Panc1 (cell line): ENCODE measurements around the gene PDE9A. TPM values are rescaled to one million over a fixed set of nuclear protein-coding genes. Genes with fewer than 3 reads are reported as not detected.

ENCODE experiments used
- ATAC-seq: fragments of 200-7000 bp; cut with Tn5 transposase; 2 replicates; pipeline ENCODE4 v1.9.1; 2020; ENCODE audit warnings: mild to moderate bottlenecking, moderate library complexity
- BruUV-seq: library from RNA; stranded (reverse); fragments of 400-500 nt; replicated peaks from 2 replicates; lab custom pipeline; 2021; lab: Mats Ljungman, UMichigan
- CTCF ChIA-PET: fragments of 300-600 bp; sonication (Branson Sonifier 250); formaldehyde crosslinking; loops from one replicate; lab custom pipeline; 2022; ENCODE audit warnings: antibody characterized with exemption; lab: Charles Lee
- POLR2A ChIA-PET: fragments of 300-600 bp; sonication (Branson Sonifier 250); formaldehyde crosslinking; loops from one replicate; lab custom pipeline; 2022; ENCODE audit warnings: antibody characterized with exemption; lab: Charles Lee
- DNase-seq: peaks from one replicate; pipeline ENCODE4 v3.0.0-alpha.2; 2010; ENCODE audit warnings: low read depth, low spot score
- H3K27ac ChIP-seq: 2 replicates; pipeline ENCODE4 v1.5.1; 2011; ENCODE audit warnings: mild to moderate bottlenecking, low read length, inconsistent platforms
- H3K27me3 ChIP-seq: fragments of 200-500 bp; sonication (Bioruptor generic); 2 replicates; pipeline ENCODE4 v1.6.0; 2014; ENCODE audit warnings: low read length, inconsistent platforms; ENCODE audit not compliant: control insufficient read depth, insufficient read depth
- H3K36me3 ChIP-seq: fragments of 200-500 bp; sonication (Bioruptor generic); 2 replicates; pipeline ENCODE4 v1.5.1; 2014; ENCODE audit warnings: inconsistent platforms, mild to moderate bottlenecking, low read length, moderate library complexity; ENCODE audit not compliant: control insufficient read depth, insufficient read depth
- H3K4me1 ChIP-seq: 2 replicates; pipeline ENCODE4 v1.5.1; 2011; ENCODE audit warnings: inconsistent platforms, mild to moderate bottlenecking, low read length, moderate library complexity; ENCODE audit not compliant: control insufficient read depth, insufficient read depth
- H3K4me3 ChIP-seq, 2 experiments: 2 replicates each; pipeline ENCODE4 v1.5.1; 2011 to 2012; ENCODE audit warnings: low read depth in 2 of 2, low read length in 2 of 2, mild to moderate bottlenecking in 2 of 2, inconsistent platforms in 1 of 2, moderate library complexity in 1 of 2
- H3K9me3 ChIP-seq: fragments of 200-500 bp; sonication (Bioruptor generic); 2 replicates; pipeline ENCODE4 v1.5.1; 2014; ENCODE audit warnings: low read depth, mild to moderate bottlenecking, inconsistent platforms, low read length, moderate library complexity; ENCODE audit not compliant: control insufficient read depth, insufficient read depth
- CTCF ChIP-seq: fragments of 450-650 bp; IDR thresholded peaks from 2 replicates; pipeline ENCODE4 v1.5.1; 2017; ENCODE audit warnings: mild to moderate bottlenecking
- POLR2AphosphoS5 ChIP-seq: IDR thresholded peaks from 2 replicates; pipeline ENCODE4 v1.6.1; 2012; ENCODE audit warnings: mild to moderate bottlenecking, low read depth, low read length, moderate library complexity
- REST ChIP-seq, 2 experiments: IDR thresholded peaks; 2 replicates each; pipeline ENCODE4 v1.6.1; 2011 to 2012; ENCODE audit warnings: low read depth in 2 of 2, control low read depth in 1 of 2, low read length in 1 of 2, mild to moderate bottlenecking in 1 of 2, moderate library complexity in 1 of 2; ENCODE audit not compliant: insufficient read depth in 1 of 2
- SIN3A ChIP-seq: IDR thresholded peaks from 2 replicates; pipeline ENCODE4 v1.6.1; 2012; ENCODE audit warnings: low read depth, mild to moderate bottlenecking, low read length, moderate library complexity, borderline replicate concordance; ENCODE audit not compliant: insufficient read depth
- TCF7L2 ChIP-seq: IDR thresholded peaks from 2 replicates; pipeline ENCODE4 v1.6.1; 2011; ENCODE audit warnings: mild to moderate bottlenecking, low read depth, low read length, inconsistent platforms
- in situ Hi-C: cut with HindIII; loops from 2 replicates; pipeline ENCODE4 v1.10.0; 2016; ENCODE audit warnings: low sequenced_read_pairs, low pct_unique_long_range_greater_than_20kb
- intact Hi-C: fragments of 100-400 bp; cut with micrococcal nuclease; formaldehyde crosslinking; loops from one replicate; pipeline ENCODE4 v1.10.0; 2022; ENCODE audit not compliant: unreplicated experiment
- total RNA-seq: library from RNA; stranded (reverse); gene quantifications from one replicate; pipeline ENCODE4 v1.2.1, GENCODE V29; 2021; ENCODE audit not compliant: unreplicated experiment

The PDE9A gene
- total RNA-seq, 1 experiment from 2014 or later, result 0.72 TPM

GRCh38 chr21:42645211-42646075, 8.0 kb upstream of the PDE9A start:
- no peaks in the 10 kb centered on the region for H3K27me3 ChIP-seq
- DNase-seq (no peak), ATAC-seq (no peak)
- intact Hi-C loops, result no loop called here
- H3K36me3 ChIP-seq, result no peaks in the 10 kb centered on the region
- no peak overlapping the region for H3K4me3 ChIP-seq
- ChIA-PET CTCF (no interaction called here), POLR2A (interaction anchor here (0.5 kb wide), 1 partner anchor 75 kb away, joined by 3 read pairs; no protein-coding TSS in a partner anchor)
- H3K4me1 ChIP-seq, result no peaks in the 10 kb centered on the region
- H3K27ac ChIP-seq, result no peak overlapping the region
- no peaks in the 10 kb centered on the region for H3K9me3 ChIP-seq
- in situ Hi-C loops, result no loop called here
- no TSS peak for BruUV-seq
- TF ChIP-seq REST (IDR thresholded peaks at IDR 0.05; ENCODE audit: insufficient read depth in 1 of 2, low read depth in 2 of 2, low read length in 1 of 2), result no peak

GRCh38 chr21:42646076-42646825, 7.2 kb upstream of the PDE9A start:
- no peak overlapping the region for H3K4me3 ChIP-seq
- CTCF ChIA-PET, result no interaction called here
- no peaks in the 10 kb centered on the region for H3K36me3 ChIP-seq
- TF ChIP-seq CTCF, result no peak
- no peak for TF ChIP-seq REST (IDR thresholded peaks at IDR 0.05; ENCODE audit: insufficient read depth in 1 of 2, low read depth in 2 of 2, low read length in 1 of 2)
- no peak for TF ChIP-seq POLR2AphosphoS5
- TF ChIP-seq SIN3A, result no peak
- no peak for TF ChIP-seq TCF7L2
- POLR2A ChIA-PET, result no interaction called here
- H3K4me1 ChIP-seq, result no peaks in the 10 kb centered on the region
- intact Hi-C loops, result no loop called here
- DNase-seq, result no peak
- H3K27me3 ChIP-seq, result no peaks in the 10 kb centered on the region
- no peak for ATAC-seq
- H3K9me3 ChIP-seq, result no peaks in the 10 kb centered on the region
- H3K27ac ChIP-seq, result no peak overlapping the region
- no TSS peak for BruUV-seq
- in situ Hi-C loops, result no loop called here
